Cardiac septum (tissue), 1 donor: ENCODE measurements around the gene EHD1. TPM values are rescaled to one million over a fixed set of nuclear protein-coding genes. Genes with fewer than 3 reads are reported as not detected.
"Not testable (repeated sequence)": the region's sequence is repeated elsewhere in the genome, so short reads cannot be mapped to it uniquely, and the experiment has no call there.

ENCODE experiments used
- DNase-seq: peaks from one replicate; pipeline ENCODE4 v3.0.0-alpha.2; 2020; ENCODE audit warnings: low spot score
- intact Hi-C: fragments of 100-400 bp; cut with DNase I; formaldehyde crosslinking; loops from one replicate; pipeline ENCODE4 v1.14.0; 2022
- total RNA-seq: library from RNA; stranded (reverse); fragmentation: NEBNext Ultra II Directional; extraction: Animal tissue kit (Norgen Biotek cat#: 25700); gene quantifications from one replicate; pipeline ENCODE4 v1.2.1, GENCODE V29; 2021
- donor health status: DM: no; HTN: no; CAD: no.

Gene EHD1
- total RNA-seq, 1 donor from 2014 or later, result 50.9 TPM

DNA sequence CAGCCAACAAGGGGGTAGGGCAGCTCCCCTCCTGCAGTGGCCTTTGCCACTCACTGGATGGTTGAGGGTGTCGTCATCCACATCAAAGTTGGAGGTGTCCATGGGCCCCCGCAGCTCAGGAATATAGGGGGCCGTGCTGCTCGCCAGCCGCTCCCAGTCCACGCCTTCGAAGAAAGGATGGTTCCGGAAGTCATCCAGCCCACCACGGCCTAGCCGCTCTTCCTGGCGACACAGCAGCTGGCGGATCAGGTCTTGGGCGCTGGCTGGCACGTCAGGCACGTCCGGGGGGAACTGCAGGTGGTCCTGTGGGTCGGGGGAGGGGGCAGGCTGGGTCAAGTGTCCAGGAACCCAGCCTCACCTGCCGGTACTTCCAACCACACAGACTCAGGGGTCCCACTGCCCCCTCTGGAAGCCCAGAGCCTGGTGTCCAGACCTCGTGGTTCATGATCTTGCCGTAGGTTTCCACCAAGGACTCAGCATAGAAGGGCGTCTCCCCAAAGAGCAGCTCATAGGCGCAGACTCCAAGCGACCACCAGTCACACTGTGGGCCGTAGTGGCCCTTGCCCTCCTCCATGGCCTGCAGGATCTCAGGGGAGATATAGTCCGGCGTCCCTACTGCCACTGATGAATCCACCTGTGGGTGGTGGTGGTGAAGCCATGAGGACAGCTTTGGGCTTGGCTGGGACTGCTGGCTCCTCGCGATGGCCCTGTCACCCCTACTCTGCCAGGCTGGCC lies 39.7 kb downstream of the EHD1 start:
- intact Hi-C loops, result no loop called here
- no peak for DNase-seq

DNA sequence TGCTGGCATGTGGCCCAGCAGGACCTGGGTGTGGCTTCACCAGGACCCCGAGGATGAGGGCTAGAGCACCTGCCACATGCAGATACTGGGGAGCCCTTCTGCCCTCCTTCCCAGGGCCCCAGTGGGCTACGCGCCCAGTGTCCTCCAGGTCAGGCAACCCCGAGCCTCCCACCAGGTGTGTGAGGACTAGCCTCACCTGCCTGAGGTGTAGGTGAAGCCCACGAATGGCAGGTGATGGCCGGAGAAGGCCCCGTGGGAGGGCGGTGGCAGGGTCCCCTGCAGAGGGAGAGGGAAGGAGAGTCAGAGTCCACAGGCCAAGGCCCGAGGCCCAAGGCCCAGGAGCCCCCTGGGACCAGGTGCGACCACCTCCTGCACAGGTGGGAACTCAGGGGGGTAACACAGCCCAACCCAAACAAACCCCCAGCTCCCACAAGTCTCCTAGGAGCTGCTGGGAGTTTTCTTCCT lies 40.5 kb downstream of the EHD1 start:
- intact Hi-C loops, result no loop called here
- DNase-seq, result no peak

DNA sequence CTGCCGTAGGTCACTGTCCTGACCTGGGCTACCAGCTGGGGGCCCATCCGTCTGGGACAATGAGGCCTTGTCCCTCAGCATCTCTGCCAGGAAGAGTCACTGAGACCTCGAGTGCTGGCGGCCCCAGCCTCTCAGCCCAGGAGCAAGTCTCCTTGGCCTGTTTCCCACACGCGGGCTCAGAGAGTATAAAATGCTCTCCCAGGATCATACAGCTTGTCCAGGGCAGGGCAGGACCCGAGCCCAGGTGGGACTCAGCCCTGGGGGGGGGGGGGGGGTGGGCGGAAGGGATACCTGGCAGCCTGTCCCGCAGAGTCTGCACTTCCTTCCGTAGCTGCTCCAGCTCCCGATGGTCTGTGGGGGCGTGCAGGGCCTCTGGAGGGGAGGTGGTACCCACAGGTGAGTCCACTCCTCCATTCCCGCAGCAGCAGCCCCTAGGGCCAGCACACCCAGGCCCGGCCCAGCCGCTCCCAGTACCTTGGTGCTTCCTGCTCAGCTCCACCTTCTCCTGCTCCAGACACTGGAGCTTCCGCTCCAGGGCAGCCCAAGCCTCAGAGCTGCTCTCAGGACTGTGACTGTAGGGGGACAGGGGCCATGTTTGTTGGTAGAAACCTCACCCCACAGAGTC lies 41.9 kb downstream of the EHD1 start:
- intact Hi-C loops, result no loop called here
- DNase-seq, result no peak

DNA sequence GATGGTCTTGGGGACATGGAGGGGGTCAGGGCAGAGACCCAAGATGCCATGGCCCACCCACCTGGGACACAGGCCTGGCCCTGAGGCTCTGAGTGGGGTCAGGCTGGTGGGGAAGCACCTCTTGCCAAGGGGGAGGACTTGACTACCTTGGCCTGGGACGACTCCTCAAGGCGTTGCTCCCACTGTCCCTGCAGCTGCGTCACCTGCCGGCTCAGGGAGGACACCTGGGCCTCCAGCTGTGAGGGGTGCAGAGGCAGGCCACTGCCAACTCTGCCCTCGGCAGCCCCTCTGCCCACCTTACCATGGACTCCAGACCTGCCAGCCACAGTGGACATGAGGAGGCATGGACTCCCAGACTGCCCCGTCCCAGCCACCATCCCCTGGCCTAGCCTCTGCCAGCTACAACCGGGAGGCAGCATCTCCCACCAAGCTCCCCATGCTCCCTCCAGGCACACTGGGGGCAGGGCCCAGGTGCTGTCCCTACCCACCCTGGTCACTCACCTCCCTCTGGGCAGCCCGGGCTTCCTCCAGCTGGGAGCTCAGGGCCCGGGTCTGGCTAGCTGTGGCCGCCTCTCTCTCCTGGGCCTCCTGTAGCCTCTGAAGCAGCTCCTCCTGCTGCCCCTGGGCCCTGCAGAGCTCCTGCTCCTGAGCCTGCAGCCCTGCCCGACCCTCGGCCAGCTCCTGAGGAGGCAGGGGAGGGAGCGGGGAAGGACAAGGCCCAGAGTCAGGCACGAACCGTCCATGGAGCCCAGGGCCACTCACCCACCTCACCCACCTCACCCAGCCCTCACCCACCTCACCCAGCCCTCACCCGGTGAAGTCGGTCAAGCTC lies 42.6 kb downstream of the EHD1 start:
- no peak for DNase-seq
- intact Hi-C loops, result no loop called here

DNA sequence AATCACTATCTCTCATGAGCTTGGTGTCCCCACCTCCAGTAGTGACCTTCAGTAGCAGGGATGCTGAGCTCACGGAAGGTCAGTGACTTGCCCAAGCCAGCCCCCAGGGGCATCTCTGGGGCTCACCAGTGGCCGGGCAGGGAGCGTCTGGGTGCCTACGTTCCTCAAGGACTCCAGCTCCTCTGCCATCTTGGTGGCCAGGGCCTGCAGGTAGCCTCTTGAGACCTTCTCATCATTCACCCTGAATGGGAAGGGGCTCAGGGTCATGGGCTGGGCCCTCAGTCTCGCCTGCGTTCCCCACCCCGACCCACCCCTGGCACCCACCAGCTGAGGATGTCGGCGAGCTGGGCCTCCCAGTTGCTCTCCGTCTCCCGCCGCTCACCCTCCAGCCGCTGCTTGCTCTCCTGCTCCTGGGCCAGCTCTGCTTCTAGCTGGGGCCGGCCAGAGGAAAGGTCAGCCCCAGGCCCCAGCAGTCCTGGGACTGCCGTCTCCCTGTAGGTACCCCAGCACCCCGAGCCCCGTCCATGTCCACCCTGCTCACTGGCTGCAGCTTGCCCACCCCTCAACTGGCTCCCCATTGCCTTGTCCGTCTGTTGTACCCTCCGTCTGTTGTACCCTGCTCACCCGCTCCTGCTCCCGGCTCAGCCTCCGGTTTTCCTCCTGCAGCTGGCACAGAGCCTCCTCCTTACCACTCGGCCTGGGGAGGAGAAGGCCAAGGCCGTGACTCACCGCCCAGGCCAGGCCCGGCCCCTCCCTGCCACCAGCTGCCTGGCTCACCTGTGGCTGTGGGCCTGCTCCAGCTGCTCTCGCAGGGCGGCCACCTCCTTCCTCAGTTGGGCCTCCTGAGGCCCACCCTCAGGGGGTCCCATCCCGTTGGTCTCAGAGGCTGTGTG lies 43.5 kb downstream of the EHD1 start:
- no peak for DNase-seq
- intact Hi-C loops, result no loop called here

DNA sequence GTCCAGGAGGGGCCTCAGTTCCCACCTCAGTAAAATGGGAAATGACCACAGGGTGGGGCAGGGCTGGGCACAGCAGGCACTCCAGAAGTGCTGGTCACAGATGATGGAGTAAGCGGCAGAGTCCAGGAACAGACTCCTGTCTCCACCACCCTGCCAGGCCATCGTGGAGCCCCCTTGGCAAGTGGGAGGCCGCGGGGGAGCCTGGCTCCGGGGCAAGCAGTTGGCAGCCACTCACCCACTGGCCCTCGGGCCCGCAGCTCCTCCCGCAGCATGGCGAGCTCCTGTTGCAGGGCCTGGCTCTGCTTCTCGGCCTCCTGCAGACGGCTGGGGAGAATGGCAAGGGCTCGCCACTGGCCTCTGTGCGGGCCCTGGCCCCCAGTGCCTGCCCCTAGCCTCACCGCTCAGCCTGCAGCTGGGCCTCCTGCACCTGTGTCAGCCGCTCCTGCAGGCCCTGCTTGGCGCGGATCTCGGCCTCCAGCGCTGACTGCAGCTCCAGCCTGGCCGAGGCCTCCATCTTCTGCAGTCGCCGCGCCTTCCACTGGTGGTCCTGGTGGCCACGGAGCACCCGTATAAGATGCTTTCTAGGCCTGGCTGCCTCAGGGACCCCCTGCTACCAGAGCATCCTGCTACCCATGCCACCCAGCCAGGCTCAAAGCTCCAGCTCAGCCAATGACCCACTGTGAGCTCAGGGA lies 44.2 kb downstream of the EHD1 start:
- intact Hi-C loops, result no loop called here
- no peak for DNase-seq

DNA sequence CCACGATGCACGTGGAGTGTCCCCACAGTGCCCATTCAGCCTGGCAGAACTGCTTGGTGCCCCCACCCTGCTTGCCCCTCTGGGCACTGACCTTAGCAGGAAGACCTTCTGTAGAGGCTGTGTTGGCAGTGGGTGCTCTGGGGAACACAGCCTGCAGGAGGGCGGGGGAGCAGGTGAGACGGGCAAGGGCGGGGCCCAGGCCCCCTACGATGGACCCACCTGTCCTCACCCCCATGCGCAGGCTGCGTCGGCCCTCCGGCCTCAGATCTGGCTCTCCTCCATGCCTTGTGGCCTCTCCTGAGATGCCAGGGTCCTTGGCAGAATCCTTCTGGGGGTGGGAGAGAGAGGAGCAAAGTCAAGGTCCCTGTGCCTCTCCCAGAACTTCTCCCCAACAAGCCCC lies 44.9 kb downstream of the EHD1 start:
- intact Hi-C loops, result no loop called here

DNA sequence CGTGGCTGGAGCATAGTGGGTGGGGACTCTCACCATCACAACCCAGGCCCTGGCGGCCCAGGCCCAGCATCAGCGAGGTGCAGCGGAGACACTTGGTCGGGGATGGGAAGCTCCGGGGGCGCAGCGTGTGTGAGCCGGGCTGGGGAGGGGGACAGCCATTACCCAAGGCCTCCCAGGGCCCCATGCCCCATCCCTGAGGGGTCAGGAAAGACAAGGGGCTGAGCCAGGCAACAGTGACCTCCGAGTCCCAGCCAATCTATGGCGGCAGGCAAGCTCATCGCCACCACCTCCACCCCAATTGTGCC lies 45.3 kb downstream of the EHD1 start:
- intact Hi-C loops, result no loop called here
- DNase-seq, result no peak

More for the DNA sequence above, 44.9 kb downstream of the EHD1 start:
- no peak for DNase-seq

DNA sequence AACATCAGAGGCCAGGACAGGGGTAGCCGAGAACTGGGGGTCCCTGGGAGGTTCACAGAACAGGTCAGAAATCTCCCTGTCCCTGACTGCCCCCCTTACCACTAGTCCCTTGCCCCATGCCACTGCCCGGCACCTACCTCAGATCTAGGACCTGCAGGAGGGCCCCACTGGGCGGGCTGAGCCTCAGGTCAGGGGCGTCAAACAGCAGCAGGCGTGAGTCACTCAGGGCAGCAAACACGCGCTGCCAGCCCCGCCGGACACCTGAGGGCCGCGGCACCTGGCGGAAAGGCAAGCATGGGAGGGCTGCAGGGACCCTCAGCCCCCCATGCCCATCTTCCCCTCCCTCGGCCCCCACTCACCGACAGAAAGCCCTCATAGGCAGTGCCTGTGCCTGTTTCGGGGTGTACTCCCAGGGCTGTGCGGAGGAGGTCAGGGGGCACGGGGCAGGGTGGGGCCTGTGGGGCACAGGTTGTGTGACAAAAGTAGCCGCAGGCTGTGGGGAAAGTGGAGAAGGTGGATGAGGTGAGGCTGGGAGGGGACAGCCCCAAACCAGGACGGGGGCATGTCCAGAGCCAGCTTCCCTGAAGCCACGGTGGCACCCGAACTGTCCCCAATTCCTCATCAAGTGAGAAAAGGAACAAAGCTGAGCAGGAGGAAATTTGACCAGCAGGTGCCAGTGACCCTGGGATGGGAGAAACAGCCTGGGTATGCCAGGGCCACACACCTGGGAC lies 45.8 kb downstream of the EHD1 start:
- intact Hi-C loops, result no loop called here
- no peak for DNase-seq

DNA sequence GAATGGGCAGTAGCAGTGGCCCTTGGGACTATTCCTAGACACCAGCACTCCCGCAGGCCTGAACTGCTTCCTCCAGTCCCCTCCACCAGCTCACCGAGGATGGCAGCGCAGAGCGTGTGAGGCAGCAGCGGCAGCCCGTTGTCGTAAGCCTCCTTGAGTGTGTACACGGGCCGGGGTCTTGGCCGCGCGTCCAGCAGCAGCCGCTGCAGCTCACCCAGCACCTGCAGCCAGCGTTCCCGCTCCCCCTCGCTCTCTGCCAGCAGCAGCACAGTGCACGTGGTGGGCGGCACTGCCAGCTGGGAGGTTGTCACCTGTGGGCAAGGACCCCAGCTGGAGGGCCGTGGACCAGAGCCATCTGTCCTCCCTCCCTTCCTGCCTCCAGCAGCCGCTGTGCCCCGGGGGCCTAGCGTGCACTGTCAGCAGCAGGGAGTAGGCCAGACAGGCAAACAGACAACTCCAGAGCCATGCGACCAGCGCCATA lies 47.0 kb downstream of the EHD1 start:
- intact Hi-C loops, result no loop called here
- no peak for DNase-seq

DNA sequence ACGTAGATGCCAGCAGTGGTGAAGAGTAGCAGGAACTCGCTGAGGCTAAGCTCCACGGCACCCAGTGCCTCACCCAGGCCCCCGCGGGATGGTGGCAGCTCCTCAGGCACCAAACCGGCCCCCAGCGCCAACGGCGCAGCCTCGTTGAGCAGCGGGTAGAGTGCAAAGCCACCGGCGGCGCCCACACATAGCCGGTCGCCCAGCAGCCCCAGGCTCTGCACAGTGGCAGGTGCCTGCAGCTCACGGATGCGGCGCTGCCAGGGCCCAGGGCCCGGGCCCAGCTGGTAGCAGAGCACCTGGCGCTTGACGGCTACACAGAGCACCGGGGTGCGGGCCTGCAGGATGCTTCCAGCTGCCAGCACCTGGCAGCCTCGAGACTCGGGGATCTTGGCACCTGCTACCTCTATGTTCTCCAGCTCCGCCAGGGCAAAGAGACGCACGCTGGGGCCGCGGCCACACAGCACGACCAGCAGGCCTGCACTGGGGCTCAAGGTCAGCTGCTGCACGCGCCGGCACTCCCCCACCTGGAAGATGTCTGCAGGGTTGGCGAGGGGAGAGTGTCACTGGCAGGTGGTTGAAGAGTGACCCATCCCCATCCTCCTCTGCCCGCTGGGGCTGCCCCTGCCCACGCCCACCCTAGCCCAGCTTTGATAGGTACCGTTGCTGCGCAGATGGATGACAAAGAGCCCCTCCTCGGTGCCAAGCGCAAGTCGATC lies 48.7 kb downstream of the EHD1 start:
- intact Hi-C loops, result no loop called here
- DNase-seq, result no peak

DNA sequence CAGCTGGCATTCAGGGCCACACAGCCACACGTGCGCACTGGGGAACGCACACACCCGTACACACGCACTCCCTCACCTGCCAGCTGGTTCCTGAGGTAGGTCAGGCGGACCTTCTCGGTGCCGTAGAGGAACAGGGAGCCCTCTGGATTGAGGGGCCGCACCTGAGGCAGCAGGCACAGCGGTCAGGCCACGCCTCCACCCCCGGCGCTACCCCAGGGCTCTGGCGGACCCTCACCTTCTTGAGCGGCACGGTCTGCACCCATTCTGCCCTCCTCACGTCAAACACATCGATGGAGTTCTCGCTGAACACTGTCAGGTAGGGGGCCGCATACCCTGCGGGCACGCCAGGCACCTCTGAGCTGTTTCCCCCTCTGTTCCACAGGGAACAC lies 51.0 kb downstream of the EHD1 start:
- intact Hi-C loops, result no loop called here
- no peak for DNase-seq

DNA sequence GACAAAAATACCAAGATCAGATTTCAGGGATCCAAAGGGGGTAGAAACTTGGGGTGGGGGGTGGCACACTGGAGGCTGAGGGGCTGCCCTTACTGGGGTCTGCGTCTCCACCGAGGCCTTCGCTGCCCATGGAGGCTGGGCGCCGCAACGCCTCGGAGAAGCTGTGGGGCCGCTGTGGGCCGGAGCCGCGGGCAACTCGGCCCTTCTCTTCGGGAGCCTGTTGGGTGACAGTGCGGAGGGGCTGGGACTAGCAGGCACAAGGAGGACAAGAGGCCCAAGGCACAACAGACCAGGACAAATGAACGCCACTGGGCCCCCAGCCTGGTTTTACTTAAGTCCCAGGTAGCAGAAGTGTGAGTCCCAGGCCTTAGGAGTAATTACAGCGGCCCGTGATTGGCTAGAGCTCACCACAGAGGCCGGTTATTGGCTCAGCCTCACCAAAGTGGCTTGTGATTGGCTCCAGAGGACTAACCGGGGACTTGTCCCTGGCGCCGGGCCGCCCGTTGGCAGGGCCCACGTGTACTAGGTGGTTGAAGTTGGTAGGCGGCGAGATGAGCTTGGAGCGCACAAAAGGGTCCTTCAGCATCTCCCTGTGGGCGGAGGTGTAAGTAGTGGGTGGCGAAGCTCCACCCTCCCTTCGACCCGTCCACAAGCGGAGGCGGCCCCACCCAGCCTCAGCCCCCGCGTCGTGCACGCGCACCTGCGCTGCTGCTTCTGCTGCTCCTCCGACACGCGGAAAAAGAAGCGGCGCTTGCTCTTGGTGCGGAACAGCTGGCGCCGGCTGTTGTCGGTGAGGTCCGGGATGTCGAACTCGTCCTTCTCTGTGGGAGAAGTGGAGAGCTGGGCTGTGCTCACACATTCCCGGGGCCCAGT lies 51.6 kb downstream of the EHD1 start:
- no peak for DNase-seq
- intact Hi-C loops, result no loop called here

DNA sequence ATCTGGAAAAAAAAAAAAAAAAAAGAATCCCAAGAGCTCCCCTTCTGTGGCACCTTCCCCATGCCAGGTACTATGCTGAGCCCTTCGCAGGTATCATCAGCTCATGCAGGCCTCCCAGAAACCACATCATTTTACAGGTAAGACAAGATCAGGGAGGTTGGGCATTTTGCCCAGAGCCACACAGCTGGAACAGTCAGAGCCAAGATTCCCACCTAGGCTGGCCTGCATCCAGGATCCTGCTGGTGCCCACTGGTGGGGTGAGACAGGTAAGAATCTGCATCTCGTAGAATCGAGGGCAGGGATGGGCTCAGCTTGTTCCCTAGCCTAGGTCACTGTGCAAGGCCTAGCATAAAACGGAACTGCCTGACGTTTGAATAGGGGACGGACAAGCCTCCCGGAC lies 52.4 kb downstream of the EHD1 start:
- no peak for DNase-seq
- intact Hi-C loops, result no loop called here

DNA sequence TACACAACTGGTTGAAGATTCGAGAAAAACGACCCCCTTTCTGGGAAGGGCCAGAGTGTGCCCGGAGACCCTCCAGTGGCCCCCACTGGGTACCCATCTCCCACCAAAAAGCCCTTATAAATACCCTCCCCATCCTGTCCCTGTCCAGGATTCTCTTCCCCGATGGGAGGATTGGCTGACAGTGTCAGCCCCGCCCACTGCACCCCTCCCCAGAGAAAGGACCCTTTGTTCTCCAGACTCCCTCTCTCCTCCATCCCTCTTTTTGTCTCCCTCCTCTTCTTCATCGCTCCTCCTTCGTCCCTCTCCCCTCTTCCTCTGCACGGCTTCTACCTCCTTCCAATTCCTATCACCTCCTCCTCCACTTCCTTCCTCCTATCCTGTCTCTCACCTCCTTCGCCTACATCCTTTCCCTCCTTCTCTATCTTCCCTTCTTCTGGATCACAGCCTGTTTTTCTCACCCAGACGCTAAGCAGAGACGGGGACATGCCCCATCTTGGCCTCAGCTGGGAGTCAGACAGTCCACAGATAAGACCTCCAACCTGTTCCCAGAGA lies 54.8 kb downstream of the EHD1 start:
- intact Hi-C loops, result no loop called here
- DNase-seq, result no peak

DNA sequence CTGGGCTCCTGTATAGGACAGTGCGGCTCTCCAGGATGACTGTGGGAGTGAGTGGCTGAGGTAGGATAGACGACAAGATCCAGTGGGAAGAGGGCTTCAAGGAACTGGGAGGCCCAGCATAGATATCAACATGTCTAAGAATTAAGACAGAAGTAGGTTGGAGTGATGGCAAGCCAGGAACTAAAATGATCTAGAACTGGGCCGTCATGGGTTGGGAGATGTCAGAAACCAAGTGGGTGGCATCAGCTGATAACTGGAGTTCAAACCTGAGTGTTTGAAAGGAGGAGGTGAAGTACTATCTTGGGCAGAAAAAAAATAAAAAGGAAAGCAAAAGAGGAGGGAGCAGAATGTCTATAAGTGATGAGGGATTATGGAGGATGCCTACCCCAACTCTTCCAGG lies 60.9 kb downstream of the EHD1 start:
- intact Hi-C loops, result no loop called here
- DNase-seq, result no peak

DNA sequence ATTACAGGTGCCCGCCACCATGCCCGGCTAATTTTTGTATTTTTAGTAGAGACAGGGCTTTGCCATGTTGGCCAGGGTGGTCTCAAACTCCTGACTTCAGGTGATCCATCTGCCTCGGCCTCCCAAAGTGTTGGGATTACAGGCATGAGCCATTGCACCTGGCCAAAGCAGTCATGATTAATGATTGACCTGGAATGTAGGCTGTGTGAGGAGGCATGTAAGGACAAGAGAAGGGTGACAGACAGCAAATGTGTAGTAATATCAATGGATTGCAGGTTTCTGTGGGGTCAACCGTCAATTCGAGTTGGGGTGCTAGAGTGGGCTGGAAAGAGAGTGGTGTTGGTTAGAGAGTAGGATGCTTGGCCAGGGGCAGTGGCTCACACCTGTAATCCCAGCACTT lies 63.0 kb downstream of the EHD1 start:
- not testable (repeated sequence) for DNase-seq

More for the DNA sequence above, 63.0 kb downstream of the EHD1 start:
- intact Hi-C loops, result not testable (repeated sequence)
